NOMO-1 treated with dmso at 0.1 percent for 144 hours (cell line): Measurements from ENCODE around the gene DISP2.

Experiments
- DNase-seq: peaks from one replicate; lab custom pipeline; 2025; ENCODE audit not compliant: unreplicated experiment; lab: John Stamatoyannopoulos, UW

DISP2 gene

GRCh38 chr15:40358471-40359353 lies 693 bp downstream of the DISP2 start:
- no peak for DNase-seq

GRCh38 chr15:40360015-40360414 lies 2.0 kb downstream of the DISP2 start:
- no peak for DNase-seq

GRCh38 chr15:40361640-40362039 lies 3.6 kb downstream of the DISP2 start:
- no peak for DNase-seq

- no peak for DNase-seq
Measured at GRCh38 chr15:40363611-40364010, 5.6 kb downstream of the DISP2 start.

- no peak for DNase-seq
Measured at GRCh38 chr15:40364251-40364650, 6.2 kb downstream of the DISP2 start.

- no peak for DNase-seq
Measured at GRCh38 chr15:40365016-40365415, 7.0 kb downstream of the DISP2 start.

- DNase-seq, result no peak
Measured at GRCh38 chr15:40365624-40366456, 7.8 kb downstream of the DISP2 start.

GRCh38 chr15:40366457-40367370 lies 8.7 kb downstream of the DISP2 start:
- DNase-seq, result no peak

- no peak for DNase-seq
Measured at GRCh38 chr15:40367371-40367685, 9.3 kb downstream of the DISP2 start.

- DNase-seq, result peak; percentile 95
Measured at GRCh38 chr15:40367686-40368611, 9.9 kb downstream of the DISP2 start.

GRCh38 chr15:40368719-40369473 lies 10.9 kb downstream of the DISP2 start:
- no peak for DNase-seq

GRCh38 chr15:40369474-40369869 lies 11.5 kb downstream of the DISP2 start:
- DNase-seq, result no peak

GRCh38 chr15:40369971-40370370 lies 12.0 kb downstream of the DISP2 start:
- DNase-seq, result no peak

GRCh38 chr15:40372981-40373380 lies 15.0 kb downstream of the DISP2 start:
- DNase-seq, result no peak

- DNase-seq, result no peak
Measured at GRCh38 chr15:40377606-40378005, 19.6 kb downstream of the DISP2 start.

GRCh38 chr15:40379374-40379773 lies 21.4 kb downstream of the DISP2 start:
- DNase-seq, result no peak

- DNase-seq, result no peak
Measured at GRCh38 chr15:40379853-40380252, 21.8 kb downstream of the DISP2 start.

- no peak for DNase-seq
Measured at GRCh38 chr15:40380636-40381035, 22.6 kb downstream of the DISP2 start.

GRCh38 chr15:40381818-40382529 lies 24.0 kb downstream of the DISP2 start:
- no peak for DNase-seq
